Measurements from ENCODE around the gene IGF1R.

Gene IGF1R

DNA sequence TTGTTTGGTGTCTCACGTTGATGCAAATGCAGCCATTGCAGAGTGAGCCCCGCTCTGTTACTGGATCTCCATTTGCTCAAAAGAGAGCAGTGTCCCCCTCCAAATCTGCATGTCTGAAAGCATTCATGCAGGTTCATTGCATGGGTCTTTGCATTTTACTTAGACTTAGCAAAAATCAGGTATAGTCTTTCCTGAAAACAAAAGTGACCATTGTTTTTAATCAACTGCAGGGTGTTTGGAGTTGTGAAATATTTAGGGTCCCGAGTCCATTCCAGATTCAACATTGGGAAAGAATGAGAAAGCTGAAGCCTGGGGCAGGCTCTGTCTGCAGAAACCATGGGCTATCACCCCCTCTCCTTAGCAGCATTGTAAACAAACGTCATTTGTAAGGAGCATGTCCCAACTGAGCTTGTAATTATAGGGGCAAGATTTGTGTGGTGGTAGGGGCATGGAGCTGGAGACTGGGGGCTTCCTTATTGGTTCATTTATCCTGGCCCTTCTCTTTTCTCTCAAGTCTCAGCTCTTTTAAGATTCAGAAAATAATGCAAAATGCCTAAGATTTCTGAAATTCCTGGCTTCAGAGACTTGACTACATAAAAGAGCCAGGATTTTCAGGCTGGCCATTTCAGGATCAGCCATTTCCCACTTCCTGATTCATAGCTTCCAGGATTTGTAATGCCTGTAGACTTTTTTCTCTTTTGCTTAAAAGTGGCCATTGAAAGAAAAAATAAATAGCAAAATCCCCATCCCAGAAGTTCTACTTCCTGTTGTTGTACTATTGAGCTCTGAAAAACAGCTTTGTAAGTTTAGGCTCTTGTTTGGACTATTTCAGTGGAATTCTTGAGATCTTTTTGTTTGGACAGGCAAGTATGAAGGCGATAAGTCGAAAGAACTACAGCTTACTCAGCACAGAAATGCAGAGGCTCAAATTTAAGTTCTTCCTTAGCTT lies 23.0 kb downstream of the IGF1R start:
- in situ Hi-C loops (cut with MboI; ENCODE audit: low sequenced_read_pairs): no loop called here

DNA sequence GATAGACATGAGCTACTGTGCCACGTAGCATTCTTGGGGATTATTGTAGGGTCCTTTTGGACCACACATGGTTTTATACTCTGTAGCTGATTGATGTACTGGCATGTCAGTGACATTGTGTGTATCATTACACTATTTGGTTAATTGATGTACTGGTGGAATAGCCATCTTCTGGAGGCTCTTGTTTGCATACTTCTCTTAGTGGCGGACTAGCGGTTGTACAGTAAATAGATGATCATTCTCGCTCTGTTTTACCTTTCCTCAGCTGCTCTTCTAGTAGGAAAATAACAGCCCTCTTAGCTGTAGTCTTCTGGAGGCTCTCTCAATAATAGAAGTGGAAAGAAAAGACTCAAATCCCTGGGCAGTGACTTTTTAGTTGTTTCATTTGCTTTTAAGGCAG lies 24.8 kb downstream of the IGF1R start:
- in situ Hi-C loops (cut with MboI; ENCODE audit: low sequenced_read_pairs): no loop called here

DNA sequence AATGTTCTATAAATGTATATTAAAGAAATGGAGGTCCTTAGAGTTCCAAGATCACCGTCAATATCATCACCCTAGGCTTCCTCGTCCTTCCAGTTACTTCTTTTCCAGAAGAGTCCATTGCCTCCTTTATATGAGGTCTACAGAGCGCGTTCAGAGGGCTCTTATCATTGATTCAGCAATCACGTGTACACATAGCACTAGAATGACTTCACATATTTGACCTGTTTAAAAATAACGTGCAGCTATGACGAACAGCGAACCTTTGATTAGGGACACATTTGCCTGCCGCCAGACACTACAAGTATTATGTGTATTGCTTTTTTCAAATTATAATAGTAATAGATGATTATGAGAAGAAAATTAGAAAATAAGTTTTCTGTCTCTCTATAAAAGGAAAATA lies 26.0 kb downstream of the IGF1R start:
- in situ Hi-C loops (cut with MboI; ENCODE audit: low sequenced_read_pairs): no loop called here

DNA sequence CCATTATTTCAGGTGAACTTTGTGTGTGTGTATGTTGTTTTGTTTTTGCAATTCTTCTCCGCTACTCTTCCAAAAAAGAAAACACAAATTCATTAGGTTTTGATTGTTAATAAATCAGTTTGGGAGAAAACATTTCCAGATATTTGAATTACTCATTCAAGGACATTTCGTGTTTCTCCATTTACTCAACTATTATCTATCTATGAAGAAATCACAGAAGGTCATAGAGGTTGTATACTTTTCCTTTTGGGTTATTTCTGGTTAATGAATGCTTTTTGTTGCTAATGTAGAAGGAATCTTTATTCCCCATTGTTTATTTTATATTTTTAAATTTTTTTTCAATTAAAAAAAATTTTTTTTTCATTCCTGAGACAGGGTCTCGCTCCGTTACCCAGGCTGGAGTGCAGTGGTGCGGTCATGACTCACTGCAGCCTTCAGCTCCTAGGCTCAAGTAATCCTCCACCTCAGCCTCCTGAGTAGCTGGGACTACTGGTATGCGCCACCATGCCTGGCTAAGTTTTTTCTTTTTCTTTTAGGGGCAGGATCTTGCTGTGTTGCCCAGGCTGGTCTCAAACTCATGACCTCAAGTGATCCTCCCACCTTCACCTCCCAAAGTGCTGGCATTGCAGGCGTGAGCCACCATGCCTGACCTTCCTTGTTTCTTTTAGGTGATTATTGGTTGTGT lies 28.4 kb downstream of the IGF1R start:
- in situ Hi-C loops (cut with MboI; ENCODE audit: low sequenced_read_pairs): no loop called here

DNA sequence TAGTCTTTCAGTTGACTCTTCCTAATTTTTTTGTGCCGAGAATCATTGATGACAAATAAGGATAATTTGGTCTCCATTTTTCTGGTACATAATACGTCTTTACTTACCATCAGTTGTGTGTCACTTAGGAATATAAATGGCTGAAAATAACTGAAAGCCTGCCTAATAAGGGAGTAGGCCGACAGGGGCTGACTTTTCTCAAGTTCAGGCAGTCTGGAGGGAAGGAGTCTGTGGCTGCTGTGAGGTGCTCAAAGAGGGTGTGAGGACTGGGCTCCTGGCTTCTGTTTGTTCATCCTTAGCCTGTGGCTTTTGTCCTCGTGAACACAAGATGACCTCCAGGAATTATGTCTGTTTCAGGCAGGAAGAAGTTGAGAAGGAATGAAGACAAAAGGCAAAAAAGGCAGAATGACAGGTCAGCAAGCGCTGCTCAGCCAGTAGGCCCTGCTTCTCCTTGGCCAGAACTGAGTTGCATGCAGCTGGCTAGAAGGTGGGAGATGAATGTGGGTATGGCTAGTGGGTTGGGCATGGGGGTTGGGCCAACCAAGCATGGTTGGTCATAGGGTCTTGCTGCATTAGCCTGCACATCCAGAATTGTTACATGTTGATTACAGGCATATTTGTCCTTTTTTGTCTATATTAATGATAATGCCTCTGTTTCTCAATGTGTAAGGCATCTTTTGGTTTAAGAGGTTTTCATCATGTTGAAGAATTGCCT lies 29.2 kb downstream of the IGF1R start:
- in situ Hi-C loops (cut with MboI; ENCODE audit: low sequenced_read_pairs): no loop called here

DNA sequence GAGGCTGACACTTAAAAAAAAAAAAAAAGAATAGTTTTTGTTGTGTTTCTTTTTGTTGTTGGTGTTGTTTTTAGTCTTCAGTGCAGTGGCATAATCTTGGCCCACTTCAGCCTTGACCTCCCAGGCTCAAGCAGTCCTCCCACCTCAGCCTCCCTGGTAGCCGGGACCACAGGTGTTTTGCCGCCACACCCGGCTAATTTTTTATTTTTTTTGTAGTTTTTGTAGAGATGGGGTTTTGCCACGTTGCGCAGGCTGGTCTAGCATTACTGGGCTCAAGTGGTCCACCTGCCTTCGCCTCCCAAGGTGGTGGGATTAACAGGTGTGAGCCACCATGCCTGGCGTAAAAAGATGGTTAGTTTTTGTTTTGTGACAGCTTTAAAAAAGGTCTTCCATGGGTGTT lies 30.1 kb downstream of the IGF1R start:
- in situ Hi-C loops (cut with MboI; ENCODE audit: low sequenced_read_pairs): no loop called here

DNA sequence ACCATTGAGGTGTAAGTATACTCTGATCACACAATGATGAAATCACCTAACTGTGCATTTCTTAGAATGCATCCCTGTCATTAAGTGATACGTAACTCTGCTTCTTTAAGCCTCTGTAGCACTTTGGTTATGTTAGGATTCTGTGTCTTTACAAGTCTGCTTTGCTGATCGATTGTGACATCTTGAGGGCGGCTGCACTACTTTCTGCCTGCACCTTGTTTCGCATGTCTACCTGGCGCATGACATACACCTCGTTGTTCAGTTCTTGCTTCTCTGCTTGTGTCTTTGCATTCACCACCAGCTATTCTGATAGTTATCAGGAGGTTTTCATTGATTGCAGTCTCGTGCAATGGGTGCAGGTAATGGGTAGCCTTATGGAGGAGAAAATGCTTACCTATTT lies 32.7 kb downstream of the IGF1R start:
- in situ Hi-C loops (cut with MboI; ENCODE audit: low sequenced_read_pairs): no loop called here

DNA sequence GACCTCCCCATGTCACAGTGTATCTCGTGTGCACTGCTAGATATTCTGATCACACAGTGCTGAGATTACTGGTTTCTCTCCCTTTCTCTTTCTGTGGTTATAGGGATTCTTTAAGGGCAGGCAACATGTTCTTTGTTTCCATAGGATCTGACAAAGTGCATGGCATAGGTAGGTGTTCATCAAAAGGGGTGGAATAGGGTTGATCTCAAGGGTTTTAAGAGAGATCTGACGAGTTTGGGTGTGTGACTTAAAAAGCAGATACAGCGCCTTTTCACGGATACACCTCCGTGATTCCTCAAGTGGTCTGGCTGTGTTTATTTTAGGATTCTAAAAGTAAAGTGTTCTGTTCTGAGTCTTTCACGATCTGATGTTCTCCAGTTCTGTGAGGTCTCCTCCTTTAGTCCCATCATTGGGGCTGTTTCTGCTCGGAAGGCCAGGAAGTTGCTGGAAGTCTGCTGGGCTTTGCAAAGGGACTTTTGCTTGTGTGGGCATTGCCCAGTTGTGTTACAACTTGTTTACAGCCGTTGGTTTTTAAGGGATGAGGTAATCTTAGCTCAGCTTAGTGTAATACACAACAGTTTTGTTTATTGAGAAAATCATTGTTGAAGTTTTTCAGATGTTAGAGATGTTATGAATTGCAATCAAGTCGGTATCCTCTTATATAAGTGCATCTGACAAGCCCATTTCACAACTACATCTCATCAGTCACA lies 34.8 kb downstream of the IGF1R start:
- in situ Hi-C loops (cut with MboI; ENCODE audit: low sequenced_read_pairs): no loop called here

DNA sequence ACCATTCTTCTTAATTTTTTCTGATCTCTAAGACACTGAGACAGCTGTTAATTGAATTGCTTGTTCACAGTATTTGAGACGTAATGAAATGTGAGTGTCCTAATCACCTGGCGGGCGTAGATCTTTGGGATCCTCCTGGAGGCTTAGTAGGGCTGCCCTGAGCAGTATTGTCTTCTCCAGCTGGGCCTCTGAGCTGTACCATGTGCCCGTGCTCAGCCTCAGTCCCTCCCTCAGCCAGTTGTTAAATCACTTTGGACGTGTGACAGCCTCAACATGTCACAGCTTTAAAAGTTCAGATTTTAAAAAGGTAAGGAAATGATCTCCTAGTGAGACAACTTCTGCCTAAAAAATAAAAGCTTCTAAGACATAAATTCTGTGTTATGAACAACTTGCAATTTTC lies 35.5 kb downstream of the IGF1R start:
- in situ Hi-C loops (cut with MboI; ENCODE audit: low sequenced_read_pairs): no loop called here

DNA sequence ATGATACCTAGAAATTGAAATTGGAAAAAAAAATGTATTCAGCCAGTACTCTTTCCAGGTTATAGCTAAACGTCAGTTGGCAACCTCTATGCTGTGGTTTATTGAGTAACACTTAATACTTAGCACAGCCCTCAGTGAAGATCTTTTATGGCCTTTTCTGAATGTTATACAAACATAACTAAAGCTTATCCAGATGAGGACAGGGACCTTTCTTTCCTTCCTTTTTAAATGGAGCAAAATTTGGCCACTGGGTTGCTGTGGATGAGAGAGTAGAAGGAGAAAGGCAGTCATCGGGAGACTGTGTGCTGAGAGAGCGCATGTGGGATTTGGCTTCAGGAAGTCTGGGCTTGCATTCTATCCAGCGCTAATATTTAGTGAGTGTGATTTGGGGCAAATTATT lies 36.1 kb downstream of the IGF1R start:
- in situ Hi-C loops (cut with MboI; ENCODE audit: low sequenced_read_pairs): no loop called here

DNA sequence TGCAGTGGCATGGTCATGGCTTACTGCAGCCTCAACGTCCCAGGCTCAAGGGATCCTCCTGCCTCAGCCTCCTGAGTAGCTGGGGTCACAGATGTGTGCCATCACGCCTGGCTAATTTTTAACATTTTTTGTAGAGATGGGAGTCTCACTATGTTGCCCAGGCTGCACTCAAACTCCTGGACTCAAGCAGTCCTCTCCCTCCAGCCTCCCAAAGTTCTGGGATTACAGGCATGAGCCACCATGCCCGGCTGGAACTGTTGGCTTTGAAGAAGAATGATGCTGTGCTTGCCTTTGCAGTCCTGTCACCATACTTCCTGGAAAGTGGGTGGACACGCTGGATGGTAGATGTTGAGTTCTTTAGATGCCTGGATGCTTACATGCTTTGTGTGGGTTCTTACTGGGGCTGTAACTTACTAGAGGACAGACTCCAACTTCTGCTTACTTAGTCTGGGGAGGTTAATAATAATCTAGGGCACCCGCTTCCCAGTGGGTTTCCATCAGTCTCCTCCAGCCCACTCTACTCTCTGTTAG lies 36.7 kb downstream of the IGF1R start:
- in situ Hi-C loops (cut with MboI; ENCODE audit: low sequenced_read_pairs): no loop called here

DNA sequence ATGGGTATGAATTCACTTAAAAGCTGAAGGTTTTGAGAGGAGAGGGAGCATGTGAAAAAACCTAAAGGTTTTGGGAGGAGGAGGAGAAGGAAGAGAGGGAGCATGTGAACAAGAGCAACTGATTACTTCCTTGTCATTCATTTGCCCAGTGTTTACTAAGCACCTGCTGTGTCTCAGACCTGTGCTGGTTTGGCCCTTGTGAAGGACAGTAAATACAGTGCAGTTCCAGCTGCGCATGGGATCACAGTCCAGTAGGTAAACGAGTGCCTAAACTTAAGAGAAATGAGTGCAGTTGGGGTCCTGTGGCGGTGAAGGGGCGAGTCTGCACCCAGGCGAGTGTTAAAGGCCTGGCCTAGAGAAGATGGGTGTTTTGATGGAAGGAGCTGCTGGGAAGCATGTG lies 38.6 kb downstream of the IGF1R start:
- in situ Hi-C loops (cut with MboI; ENCODE audit: low sequenced_read_pairs): no loop called here

DNA sequence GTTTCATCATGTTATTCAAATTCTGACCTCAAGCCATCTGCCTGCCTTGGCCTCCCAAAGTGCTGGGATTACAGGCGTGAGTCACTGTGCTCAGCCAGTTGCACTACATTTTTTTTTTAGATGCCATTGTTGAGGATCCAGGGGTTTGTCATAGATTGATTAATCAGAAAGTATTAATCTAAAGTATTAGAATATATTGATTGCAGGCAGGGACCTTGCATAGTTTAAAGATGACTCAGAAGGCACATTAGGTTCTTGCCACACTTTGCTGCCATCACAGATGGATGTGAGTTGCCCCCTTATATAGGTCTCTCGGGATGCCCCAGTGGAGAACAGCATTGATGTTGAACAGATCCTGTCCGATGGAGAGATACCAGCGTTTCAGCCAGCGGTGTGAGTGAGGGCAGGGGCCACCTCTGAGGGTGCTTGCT lies 41.1 kb downstream of the IGF1R start:
- in situ Hi-C loops (cut with MboI; ENCODE audit: low sequenced_read_pairs): no loop called here

DNA sequence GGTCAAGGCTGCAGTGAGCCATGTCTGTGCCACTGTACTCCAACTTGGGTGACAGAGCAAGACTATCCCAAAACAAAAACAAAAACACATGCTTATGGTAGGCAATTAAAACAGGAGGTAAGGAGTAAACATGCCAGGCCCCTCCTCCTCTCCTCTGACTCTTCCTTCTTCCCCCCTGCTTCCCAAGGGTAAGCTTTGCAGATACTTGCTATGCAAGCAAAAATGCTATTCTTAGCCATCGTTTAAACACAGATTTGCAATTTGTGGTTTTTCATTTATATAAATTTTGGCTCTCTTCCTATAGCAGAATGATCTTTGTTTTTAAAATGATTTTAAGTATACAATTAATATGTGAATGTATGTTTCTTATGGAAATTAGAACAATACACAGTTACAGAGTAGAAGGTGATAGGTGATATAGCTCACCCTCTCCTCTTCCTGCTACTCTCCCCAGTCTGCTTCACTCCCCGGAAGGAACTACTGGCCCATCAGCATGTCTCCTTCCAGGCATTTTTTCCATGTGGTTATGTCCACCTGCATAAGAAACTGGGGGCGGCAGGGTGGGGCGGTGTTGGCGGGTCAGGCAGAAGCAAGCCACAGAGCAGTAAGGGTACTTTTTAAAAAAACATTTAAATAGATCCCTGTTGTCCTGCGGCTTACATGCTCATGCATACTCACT lies 42.1 kb downstream of the IGF1R start:
- in situ Hi-C loops (cut with MboI; ENCODE audit: low sequenced_read_pairs): no loop called here

DNA sequence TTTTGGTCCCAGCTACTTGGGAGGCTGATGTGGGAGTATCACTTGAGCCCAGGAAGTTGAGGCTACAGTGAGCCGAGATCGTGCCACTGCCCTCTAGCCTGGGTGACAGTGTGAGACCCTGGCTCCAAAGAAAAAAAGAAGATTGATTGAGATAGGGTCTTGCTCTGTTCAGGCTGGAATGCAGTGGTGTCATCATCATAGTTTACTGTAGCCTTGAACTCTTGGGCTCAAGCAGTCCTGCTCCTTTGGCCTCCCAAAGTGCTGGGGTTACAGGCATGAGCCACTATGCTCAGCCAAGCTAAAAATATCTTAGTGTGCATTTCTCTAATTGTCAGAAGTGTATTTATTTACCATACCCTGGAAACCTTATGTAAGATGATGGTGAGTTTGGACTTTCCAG lies 43.9 kb downstream of the IGF1R start:
- in situ Hi-C loops (cut with MboI; ENCODE audit: low sequenced_read_pairs): no loop called here

DNA sequence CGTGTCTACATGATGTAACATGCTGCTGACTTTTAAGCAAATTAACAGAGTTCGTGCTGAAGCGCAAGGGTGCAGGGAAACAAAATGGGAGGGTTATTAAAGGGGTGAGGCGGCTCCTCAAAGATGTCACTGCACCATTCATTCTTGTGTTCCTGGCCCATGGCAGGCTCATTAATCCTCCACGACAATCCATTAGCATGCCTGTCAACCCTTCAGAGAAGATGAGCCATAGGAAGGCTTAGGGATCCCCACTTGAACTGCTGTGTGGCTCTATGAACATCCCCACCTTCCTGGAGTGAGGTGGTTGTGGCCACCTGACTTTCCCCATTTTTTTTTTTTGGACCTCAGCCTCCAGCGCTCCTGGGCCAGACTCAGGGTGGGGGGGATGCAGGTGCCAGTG lies 45.8 kb downstream of the IGF1R start:
- in situ Hi-C loops (cut with MboI; ENCODE audit: low sequenced_read_pairs): no loop called here

DNA sequence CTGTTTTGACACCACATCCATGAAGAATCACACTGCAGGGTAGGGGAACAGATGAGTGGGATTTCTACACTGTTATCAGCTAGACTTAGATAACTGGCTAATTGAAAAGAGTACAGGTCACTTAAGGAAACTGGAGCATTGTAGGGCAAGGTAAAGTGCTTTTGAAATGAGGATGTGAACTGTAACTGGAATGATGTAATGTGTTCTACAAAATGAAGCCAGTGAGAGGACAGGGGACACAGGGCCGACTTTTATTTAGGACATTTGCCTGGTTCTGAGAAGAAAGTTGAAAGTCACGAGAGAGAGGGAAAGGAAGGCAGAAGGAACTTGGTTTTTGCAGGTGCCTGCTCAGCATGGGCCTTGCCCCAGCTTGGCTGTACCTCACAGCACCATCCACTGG lies 50.5 kb downstream of the IGF1R start:
- in situ Hi-C loops (cut with MboI; ENCODE audit: low sequenced_read_pairs): no loop called here

DNA sequence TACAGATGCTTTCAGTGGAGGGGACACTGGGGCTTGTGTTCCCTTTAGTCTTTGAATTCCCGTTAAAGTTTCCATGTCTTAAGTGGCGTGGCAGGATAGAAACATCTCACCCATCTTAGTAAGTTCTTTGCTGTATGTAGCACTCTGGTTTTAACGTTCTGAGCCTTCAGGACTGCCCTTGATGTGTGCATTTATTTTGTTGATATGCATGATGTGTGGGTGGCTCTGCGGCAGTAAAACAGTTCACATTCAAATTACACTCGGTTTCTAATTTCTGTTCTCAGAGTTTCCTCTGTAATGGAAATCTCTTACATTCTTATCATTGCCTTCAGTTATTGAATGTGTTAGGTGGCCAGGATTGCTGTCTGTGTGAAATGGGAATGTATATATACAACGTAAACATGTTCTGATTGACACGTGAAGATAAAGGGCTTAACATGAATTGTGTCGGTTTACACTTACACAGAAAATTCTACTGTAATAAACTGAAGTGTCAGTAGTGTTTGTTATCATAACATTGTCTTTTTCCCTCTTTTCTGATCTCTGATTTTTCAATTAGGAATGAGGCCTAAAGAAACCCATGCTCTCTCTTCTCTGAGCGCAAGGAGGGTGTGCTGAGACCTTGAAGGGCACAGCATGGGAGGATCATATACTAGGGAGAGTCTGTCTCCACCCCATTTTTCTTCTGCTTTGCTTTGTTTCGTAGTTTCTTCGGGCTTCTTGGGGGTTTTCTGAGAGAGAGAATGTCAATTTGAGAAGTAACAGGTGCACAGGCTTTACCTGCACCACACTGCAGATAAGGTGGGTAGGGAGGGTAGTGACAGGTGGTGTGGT lies 51.5 kb downstream of the IGF1R start:
- in situ Hi-C loops (cut with MboI; ENCODE audit: low sequenced_read_pairs): no loop called here

DNA sequence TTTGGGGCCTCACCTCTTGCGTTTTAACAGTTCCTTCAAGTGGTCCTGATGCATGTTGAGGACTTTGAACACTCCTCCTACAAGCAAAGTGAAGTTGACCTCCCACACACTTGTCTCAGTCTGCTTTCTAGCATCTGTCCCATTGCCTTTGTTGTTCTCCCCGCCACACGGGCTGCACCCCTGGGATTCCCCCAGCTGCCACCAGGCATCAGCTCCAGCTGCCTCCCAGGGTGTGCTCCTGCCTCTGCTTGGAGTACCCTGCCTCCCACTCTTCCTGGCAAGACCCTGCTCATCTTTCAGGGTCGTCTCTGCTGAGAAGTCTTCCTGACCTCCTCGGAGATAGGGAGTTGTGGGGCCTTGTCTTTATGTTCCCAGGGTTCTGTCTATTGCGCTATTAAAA lies 52.2 kb downstream of the IGF1R start:
- in situ Hi-C loops (cut with MboI; ENCODE audit: low sequenced_read_pairs): no loop called here

Measured in HL-60/S4 treated with phorbol 12-myristate 13-acetate at 8.2 ng/mL for 4 days and 3 days (cell line).